ENCODE results near the gene HSPD1. TPM values are rescaled to one million over a fixed set of nuclear protein-coding genes. Genes with fewer than 3 reads are reported as not detected.
A peak's percentile ranks its signal among the peaks of the same experiment; 100 is the strongest.

The HSPD1 gene
- total and polyA plus RNA-seq, 2 of the 13 experiments (the other 11 are each of a cell fraction or from before 2014, with no cell fraction given): 685 to 2,610 TPM

DNA sequence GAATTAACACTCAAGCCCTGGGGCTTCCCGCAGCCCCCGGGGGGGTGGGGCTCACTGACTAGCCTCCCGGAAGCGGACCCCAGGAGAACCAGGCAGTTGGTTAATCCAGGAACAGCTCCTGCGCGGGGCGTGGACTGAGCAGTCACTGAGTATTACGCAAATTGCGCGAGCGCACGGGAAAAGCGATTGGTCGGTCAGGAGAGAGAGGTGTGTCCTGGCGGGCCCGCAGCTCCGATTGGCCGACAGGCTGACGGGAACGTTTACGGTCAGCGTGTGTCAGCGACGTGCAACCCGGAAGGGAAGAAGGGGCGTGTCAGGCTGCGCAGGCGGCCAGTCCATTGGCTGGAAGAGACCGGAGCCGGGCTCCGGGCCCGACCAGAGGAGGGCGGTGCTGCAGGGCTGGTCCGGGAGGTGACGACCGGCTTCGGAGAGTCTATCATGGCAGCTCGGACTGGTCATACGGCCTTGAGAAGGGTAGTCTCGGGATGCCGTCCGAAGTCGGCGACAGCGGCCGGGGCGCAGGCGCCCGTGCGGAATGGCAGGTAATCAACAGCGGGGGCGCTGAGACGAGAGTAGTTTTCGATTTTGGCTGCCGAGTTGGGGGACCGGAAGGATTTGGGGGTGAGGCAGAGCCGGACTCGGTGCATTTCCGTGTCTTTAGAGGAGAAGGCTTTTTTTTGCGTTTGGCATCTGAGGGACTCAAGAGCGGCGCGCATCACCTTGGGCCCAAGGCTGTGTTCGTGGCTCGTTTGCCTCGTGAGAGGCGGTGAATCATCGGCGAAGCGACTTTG is 46.3 kb downstream of the HSPD1 start, which contains the start of gene COQ10B (continued):
- TF ChIP-seq, protein P1, sequence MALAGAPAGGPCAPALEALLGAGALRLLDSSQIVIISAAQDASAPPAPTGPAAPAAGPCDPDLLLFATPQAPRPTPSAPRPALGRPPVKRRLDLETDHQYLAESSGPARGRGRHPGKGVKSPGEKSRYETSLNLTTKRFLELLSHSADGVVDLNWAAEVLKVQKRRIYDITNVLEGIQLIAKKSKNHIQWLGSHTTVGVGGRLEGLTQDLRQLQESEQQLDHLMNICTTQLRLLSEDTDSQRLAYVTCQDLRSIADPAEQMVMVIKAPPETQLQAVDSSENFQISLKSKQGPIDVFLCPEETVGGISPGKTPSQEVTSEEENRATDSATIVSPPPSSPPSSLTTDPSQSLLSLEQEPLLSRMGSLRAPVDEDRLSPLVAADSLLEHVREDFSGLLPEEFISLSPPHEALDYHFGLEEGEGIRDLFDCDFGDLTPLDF (CRISPR knock-in tag; IDR thresholded peaks at IDR 0.05): peak; percentile 54; the same call in 1 of the 2 replicates
- TF ChIP-seq ATF7-NPFF (CRISPR knock-in tag; IDR thresholded peaks at IDR 0.05; ENCODE audit: low read depth) (no peak; the same call in 1 of the 2 replicates), ZNF34 (CRISPR knock-in tag; IDR thresholded peaks at IDR 0.05; ENCODE audit: borderline replicate concordance) (no peak; the same call in 1 of the 2 replicates), ZNF883 (CRISPR knock-in tag; IDR thresholded peaks at IDR 0.05; ENCODE audit: not compliant biosample characterization) (peak; percentile 88), ZNF841 (CRISPR knock-in tag; IDR thresholded peaks at IDR 0.05; ENCODE audit: borderline replicate concordance) (no peak), MIER2 (CRISPR knock-in tag; IDR thresholded peaks at IDR 0.05) (no peak), SMAD1 (CRISPR knock-in tag; IDR thresholded peaks at IDR 0.05; ENCODE audit: borderline replicate concordance, low read depth) (peak; percentile 68; the same call in 1 of the 2 replicates), ZNF234 (CRISPR knock-in tag; conservative IDR thresholded peaks at IDR 0.05) (no peak), SETDB1 (CRISPR knock-in tag; IDR thresholded peaks at IDR 0.05; ENCODE audit: borderline replicate concordance) (no peak), TRIM24 (CRISPR knock-in tag; IDR thresholded peaks at IDR 0.05) (no peak), ZIK1 (CRISPR knock-in tag; IDR thresholded peaks at IDR 0.05; ENCODE audit: borderline replicate concordance, low read depth) (no peak; the same call in 1 of the 2 replicates), KDM4B (CRISPR knock-in tag; IDR thresholded peaks at IDR 0.05) (no peak), ZSCAN12 (CRISPR knock-in tag; IDR thresholded peaks at IDR 0.05) (peak; percentile 47; the same call in 1 of the 2 replicates), IRF2 (CRISPR knock-in tag; IDR thresholded peaks at IDR 0.05) (no peak; the same call in none of the 2 replicates), TBX2 (CRISPR knock-in tag; IDR thresholded peaks at IDR 0.05; ENCODE audit: borderline replicate concordance) (peak; percentile 94), THRA (CRISPR knock-in tag; IDR thresholded peaks at IDR 0.05; ENCODE audit: borderline replicate concordance) (no peak)
- TF ChIP-seq, protein P2, sequence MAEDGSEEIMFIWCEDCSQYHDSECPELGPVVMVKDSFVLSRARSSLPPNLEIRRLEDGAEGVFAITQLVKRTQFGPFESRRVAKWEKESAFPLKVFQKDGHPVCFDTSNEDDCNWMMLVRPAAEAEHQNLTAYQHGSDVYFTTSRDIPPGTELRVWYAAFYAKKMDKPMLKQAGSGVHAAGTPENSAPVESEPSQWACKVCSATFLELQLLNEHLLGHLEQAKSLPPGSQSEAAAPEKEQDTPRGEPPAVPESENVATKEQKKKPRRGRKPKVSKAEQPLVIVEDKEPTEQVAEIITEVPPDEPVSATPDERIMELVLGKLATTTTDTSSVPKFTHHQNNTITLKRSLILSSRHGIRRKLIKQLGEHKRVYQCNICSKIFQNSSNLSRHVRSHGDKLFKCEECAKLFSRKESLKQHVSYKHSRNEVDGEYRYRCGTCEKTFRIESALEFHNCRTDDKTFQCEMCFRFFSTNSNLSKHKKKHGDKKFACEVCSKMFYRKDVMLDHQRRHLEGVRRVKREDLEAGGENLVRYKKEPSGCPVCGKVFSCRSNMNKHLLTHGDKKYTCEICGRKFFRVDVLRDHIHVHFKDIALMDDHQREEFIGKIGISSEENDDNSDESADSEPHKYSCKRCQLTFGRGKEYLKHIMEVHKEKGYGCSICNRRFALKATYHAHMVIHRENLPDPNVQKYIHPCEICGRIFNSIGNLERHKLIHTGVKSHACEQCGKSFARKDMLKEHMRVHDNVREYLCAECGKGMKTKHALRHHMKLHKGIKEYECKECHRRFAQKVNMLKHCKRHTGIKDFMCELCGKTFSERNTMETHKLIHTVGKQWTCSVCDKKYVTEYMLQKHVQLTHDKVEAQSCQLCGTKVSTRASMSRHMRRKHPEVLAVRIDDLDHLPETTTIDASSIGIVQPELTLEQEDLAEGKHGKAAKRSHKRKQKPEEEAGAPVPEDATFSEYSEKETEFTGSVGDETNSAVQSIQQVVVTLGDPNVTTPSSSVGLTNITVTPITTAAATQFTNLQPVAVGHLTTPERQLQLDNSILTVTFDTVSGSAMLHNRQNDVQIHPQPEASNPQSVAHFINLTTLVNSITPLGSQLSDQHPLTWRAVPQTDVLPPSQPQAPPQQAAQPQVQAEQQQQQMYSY (CRISPR knock-in tag; IDR thresholded peaks at IDR 0.05): no peak
- TF ChIP-seq, protein P3, sequence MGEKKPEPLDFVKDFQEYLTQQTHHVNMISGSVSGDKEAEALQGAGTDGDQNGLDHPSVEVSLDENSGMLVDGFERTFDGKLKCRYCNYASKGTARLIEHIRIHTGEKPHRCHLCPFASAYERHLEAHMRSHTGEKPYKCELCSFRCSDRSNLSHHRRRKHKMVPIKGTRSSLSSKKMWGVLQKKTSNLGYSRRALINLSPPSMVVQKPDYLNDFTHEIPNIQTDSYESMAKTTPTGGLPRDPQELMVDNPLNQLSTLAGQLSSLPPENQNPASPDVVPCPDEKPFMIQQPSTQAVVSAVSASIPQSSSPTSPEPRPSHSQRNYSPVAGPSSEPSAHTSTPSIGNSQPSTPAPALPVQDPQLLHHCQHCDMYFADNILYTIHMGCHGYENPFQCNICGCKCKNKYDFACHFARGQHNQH (CRISPR knock-in tag; IDR thresholded peaks at IDR 0.05): peak; percentile 84; the same call in 1 of the 2 replicates
